CD4-positive, alpha-beta T cell treated with Interleukin-6 at 100 ng/mL for 8 hours (primary cell): ENCODE data around the gene SORL1.
A peak's percentile ranks its signal among the peaks of the same experiment; 100 is the strongest.
"Not testable (repeated sequence)": the region's sequence is repeated elsewhere in the genome, so short reads cannot be mapped to it uniquely, and the experiment has no call there.

Experiments used
- DNase-seq: peaks from one replicate; pipeline ENCODE4 v3.0.0-alpha.2; 2020; ENCODE audit warnings: mixed read lengths, low spot score

SORL1 gene

DNA sequence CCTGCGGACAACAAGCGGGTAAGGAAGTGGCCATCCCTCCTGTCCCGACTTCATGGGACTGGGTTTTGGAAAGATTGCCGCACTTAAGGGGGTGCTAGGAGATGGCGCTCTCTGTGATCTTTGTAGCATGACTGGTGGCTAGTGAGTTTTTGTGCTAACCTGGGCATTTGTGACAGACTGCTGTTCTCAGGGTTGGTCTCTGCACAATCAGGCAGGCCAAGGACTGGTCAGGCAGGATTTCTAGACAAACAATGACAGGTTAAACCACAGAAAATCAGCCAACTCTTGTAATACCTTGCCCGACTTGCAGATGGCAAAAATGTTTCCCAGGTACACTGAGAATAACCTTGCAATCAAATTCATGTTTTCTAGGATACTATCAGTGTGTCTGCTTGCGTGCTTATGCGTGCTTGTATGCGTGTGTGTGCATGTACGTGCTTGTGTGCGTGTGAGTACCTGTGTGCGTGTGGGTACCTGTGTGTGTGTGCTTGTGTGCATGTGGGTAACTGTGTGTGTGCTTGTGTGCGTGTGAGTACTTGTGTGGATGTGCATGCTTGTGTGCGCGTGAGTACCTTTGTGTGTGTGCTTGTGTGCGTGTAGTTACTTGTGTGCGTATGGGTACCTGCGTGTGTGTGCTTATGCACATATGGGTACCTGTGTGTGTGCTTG is 26.2 kb downstream of the SORL1 start:
- no peak for DNase-seq

DNA sequence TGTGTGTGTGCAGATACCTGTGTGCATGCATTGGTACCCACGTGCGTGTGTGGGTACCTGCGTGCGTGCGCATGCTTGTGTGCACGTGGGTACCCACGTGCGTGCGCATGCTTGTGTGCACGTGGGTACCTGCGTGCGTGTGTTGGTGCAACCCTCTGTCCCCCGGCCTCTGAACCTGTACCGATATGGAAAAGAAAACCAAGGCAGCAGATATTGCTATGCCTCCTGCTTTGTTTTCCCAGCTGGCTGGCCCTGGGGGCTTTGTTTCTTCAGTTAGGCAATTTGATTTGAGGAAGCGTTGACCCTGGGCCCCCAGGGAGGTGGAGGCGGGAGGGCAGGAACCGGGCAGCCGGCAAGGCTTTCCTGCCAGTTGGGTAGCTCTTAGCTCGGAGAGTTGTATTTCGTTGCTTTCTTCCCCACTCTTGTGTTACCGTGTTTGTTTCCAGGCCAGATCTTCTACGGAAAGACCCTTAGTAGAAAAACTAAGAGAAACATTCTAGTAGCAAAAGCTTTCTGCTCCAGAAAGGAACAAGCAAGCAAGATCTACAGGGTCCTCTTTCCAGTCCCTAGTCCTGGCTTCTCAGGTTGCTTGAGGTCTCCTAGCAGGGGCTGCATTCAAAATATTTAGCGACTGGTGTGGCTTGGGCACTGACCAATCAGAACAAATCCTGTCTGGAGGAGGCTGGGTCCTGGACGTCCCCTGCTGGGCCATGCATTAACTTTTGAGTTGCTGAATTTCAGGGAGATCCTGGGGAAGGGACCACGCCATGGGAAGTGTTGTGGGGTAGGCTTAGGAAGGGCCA is 27.0 kb downstream of the SORL1 start:
- no peak for DNase-seq

DNA sequence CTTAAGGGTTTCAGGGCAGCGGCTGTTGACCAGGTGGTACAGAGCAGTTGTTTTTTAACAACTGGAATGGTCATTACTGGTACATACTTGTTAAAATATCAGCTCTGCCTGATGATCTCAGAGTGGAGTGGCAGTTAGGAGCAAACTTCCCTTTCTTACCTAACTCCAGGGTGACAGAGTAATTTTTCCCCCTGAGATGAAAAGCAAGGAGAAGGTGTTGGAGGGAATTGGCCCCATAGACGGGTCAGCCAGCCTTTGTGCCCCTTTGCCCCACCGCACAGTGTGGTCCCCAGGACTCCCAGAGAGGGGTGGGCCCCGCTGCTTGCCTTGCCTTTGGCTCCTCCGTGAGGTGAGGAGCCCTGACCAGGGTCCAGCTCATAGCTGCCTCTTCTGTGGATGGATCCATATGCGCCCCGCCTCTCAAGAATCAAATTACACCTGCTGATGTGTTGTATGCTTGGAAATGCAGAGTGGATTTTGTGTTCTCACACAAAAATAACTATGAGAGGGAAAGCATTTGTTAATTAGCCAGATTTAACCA is 27.7 kb downstream of the SORL1 start:
- DNase-seq, result no peak

DNA sequence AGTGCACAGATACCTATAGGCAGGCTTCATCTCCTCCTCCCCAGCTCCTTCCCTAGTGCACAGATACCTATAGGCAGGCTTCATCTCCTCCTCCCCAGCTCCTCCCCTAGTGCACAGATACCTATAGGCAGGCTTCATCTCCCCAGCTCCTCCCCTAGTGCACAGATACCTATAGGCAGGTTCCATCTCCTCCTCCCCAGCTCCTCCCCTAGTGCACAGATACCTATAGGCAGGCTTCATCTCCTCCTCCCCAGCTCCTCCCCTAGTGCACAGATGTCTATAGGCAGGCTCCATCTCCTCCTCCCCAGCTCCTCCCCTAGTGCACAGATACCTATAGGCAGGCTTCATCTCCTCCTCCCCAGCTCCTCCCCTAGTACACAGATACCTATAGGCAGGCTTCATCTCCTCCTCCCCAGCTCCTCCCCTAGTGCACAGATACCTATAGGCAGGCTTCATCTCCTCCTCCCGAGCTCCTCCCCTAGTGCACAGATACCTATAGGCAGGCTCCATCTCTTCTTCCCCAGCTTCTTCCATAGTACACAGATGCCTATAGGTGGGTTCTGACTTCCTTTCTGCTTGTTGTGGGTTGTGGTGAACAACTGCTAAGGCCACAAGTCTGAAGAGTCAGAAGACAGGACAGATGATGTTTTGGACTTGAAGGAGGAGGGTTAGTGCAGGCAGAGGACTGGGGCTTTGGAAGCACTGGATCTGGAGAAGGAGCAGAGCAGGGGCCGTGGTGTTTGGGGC is 29.5 kb downstream of the SORL1 start:
- peak; percentile 74 for DNase-seq

DNA sequence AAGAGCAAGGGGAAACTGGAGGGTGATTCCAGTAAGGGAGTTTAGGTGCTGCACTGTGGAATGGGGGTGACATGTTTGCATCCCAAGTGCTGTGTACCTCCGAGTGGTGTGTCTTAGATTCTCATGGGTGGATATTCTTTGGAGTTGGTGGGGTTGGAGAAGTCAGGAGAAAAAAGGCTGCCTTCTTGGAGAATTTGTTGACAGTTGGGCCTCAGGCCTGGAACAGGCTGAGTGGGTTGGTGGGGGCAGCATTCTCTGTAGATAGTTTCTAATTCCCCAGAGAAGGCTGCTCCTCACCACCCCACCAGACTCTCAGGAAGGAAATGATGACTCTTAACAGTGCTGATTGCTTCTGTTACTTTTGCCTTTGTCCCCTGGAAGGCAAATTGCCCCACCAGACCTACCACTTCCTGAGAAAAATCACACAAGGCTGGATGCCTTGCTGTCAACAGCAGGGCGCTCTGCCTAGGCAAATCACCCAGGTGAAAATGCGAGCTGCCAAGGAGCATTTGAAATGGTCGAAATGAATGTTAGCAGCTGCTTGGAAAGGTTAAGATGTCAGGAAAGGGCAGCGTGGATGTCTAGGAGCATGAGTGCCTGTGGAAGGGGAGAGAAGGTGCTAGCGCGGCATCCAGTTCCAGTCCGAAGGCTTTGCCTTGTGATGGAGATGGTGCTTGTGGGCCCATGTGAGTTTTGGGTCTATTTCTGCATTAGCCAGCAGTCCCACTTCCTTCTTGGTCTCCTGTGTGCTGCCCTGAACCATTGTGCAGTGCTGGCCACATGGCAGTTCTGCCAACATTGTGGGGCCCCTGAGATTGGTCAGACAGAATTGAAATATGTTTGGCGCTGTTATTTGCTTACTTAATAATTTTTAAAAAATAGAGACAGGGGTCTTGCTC is 30.4 kb downstream of the SORL1 start:
- peak; percentile 78 for DNase-seq

DNA sequence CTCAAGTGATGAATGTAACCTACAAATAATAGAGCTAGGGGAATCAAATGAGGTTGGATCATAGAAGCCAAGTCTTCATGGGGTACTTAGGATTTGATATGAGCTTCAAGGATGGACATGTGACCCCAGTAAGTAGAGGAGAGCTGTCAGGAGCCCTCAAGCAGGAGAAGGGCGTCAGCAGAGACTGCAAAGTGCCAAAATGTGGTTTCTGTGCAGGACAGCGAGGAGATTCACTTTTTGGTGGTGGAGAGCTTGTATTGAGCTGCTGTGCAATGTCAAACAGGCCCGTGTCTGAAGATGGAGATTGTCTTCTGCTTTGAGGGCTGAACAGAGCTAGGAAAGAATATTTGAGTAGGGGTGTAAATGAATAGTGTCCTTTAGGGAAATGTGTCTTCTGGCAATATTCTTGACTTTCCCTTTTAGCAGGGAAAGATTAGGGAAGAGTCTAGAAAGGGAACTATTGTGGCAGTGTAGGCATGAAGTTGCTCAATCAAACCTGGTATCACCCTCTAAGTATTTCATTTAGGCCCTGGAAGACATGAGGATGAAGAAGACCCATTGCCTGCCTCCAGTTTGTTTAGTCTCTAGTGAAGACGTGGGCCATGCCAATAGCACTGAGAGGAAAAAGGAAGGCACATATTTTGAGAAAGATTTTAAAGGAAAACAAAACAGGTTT is 31.8 kb downstream of the SORL1 start:
- DNase-seq, result no peak

DNA sequence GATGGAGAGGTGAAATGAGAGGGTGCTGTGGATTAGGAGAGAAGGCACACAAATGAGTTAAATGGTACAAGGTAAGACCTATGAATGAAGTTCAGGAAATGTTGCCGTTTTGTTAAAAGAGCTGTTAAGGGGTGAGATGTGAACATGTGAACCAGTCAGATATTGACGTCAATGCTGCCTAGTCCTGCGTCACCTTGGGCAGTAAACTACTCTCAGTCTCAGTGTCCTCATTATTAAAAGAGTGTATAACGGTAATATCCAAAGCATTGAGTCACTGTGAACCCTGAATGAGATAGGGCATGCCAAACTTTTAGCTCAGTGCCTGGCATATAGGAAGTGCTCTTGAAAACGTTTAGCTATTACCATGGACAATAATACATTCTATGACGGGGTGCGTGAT is 33.1 kb downstream of the SORL1 start:
- DNase-seq, result no peak

DNA sequence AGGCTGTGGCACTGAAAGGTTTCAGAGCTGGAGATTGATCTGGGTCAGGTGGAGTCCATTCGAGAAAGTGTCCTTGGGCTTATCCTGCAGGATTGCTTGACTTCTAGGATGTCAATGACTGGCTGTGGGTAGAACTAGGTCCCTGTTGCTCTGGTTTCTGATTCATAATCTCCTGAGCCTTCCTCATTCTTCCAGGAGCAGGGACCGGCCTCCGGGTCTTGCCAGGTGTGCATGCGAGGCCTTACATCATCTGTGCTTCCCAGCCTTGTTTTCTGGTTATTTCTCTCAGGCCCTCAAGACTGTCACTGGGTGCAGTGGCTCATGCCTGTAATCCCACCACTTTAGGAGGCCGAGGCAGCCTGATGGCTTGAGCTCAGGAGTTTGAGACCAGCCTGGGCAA is 33.9 kb downstream of the SORL1 start:
- no peak for DNase-seq

DNA sequence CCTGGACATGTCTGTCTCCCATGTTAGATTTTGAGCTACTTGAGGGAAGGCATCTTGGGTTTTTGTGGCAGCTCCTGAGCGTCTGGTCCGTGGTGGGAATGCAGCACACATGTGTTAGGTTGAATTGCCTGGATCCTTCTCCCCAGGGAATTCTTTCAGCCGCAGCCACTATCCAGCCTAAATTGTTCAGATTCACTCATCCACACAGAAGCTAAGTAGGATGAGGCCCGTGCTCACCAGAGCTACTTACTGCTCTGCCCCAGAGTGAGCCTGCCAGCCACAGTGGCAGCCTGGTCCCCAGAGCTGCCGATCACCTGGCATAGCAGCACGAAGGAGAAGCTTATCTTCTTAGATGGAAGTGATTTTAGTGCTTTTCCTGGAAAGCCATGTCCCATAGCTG is 35.1 kb downstream of the SORL1 start:
- DNase-seq, result no peak

DNA sequence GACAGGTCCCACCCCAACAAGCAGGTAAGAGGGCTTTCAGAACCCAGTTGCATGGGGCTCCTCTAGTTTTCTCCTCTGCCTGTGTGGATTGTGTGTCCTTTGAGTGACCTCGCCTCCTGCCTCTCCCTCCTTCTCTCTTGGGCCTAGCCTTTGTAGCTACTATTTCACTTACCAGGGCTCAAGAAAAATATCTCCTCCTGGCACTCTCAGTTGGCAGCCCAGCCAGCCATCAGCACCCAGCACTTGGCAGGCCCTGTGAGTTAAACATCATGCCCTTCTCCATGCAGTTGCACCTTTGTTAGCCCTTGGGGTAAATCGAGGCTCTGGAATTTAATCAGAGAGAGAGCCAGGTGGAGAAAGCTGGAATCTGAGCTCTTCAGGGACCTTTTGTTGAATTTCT is 36.1 kb downstream of the SORL1 start:
- DNase-seq, result no peak

DNA sequence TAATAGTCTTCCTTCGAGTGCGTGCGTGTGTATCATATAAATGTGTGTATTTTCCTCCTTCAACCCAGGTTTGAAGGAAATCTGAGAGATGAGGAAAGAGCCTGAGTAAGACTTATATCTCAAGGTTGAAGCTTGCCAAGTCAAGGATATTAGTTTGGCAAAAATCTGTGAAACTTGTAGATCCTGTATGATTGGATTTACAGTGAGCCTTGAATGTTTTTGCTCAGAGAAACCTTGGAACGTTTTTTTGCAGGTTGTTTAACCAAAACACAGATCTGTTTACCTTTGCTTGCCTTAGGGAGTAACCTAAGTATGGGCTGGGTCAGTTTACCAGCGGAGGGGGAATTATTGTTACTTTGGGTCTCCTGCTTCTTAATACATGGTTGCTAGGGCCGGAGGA is 36.5 kb downstream of the SORL1 start:
- DNase-seq, result no peak

DNA sequence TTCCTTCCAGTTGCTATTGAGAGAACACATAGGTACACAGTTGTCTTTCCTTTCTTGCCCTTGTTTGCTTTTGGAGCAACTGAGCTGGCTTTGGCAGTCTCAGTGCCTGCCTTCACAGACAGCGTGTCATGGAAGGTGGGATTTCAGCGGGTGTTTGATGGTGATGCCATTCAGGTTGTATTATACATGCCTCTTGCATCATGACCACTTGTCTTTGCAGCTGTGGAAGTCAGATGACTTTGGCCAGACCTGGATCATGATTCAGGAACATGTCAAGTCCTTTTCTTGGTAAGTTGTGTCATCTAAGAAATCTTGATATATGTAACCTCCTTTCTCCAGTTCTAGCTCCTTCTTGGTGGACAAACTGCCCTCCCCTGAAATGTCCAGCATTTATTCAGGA is 37.7 kb downstream of the SORL1 start:
- DNase-seq, result no peak

DNA sequence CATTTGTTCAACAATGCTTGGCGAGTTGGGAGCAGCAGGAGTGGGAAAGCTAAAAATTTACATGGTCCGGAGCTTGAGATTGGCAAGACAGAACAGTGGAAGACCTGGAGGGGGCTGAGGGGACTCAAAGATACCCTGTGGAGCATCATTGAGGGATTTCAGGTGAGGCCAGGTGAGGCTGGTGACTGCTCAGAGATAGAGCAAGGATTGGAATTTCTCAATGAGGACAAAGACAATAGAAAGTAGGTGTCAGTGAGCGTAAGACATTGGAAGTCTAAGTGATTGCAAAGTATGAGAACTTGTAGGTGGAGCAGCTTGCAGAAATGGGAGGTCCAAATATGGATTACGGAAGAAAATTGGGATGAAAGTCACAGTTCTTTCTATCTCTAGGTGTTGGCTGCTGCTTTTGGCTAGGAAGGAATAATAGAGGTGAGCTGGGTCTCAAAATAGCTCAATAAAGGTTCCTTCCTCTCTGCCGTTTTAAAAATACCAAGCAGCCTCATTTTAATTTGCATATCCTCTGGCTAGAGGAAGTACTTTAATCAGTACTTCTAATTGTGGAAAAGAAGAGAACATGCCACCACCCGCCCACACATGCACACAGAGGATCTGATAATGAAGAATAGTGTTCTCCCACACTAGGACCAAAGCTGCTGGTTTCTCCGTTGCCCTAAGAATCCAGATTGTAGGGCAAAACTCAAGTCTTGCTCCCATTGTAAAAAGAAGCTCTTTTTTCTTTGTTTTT is 42.4 kb downstream of the SORL1 start:
- peak; percentile 29 for DNase-seq

DNA sequence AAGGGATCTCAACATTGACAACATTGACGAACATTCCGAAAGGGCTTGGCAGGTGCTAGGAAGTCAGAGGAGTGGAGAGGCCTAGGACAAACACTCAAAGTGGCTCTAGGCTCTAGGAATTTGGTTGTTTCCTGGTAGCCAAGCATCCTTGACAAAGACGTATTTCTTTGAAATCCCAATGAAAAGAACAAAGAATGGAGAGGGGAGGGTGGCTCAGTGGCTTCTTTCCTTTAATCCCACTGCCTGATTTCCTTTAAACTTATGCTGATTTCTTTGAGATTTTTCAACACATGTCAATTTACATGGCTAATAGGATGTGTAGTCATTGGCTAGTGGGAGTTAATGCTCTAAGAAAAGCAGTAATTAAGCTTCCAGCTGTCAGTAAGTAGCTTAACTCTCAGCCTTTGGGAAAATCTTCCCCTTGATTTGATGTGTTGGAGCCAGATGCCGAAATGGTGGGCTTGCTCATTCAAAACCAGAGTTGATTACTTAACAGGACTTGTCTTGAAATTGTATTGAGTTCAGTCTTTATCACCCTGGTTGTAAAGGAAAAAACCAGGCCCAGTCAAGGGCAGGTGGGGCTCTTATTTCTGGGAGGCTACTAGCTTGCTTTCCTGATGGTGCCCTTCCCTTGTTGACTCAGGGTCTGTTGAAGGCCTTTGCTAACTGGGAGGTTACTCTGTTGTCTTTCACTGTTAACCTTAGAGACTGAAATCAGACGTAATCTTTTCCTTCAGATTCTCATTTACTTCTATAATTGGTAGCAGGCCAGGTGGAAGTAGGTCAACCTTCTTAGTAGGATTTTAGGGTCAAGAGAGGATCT is 45.3 kb downstream of the SORL1 start:
- DNase-seq, result no peak

DNA sequence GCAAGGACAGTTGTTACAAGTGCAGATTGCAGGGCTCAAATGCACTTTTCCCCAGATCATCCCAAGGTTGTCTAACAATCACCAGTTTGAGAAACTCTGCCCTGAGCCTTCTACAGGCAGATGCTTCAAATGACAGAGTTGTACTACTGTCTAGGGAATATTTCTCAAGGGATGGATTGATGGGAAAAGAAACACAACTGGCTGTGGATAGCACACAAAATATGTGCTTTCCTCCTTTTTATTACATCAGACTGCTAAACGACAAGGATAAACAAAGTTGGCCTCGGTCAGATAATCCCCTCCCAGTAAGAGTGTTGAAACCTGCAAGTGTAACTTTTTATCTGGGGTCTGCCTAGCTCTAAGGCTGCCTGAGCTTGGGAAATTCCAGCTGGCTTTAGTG is 47.3 kb downstream of the SORL1 start:
- no peak for DNase-seq

DNA sequence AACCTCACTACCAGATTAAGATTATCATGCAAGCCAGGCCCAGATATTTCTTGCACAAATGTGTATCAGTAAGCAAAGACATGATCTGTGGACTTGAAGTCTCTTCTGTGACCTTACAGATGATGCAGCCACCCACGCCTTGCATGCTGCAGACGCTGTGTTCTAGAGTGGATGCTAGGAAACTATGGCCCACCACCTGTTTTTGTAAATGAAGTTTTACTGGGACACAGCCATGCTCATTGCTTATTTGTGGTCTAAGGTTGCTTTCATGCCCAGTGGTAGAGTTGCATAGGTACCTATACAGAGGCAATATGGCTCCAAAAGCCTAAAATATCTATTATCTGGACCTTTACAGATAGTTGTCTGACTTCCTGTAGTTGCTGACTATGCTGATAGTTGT is 48.2 kb downstream of the SORL1 start:
- DNase-seq, result no peak

DNA sequence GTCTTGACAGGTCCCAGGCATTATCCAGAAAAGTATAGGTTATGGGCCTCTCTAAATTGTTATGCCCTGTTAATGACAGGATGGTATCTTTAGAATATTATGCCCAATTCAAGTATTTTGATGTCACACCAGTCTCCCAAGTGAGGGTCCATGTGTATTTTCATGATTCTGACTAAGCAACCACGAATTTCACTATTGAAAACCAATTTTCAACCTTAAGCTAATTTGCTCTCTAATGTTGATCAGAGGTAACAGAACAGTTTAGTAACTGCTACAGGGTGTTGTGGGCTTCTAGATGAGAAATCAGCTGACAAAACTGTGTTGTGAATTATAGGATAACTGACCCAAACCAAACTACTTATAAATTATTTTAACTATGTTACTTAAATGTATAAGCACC is 48.6 kb downstream of the SORL1 start:
- no peak for DNase-seq

DNA sequence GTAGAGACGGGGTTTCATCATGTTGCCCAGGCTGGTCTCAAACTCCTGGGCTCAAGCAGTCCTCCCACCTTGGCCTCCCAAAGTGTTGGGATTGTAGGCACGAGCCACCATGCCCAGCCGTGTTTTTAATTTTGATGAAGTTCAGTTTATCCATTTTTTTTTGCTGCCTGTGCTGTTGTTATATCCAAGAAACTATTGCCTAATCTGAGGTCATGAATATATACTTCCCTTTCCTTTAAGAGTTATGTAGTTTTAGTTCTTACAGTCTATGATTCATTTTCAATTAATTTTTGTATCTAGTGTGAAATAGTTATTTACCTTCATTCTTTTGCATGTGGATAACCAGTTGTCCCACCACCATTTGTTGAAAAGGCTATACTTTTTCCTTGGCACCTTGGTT is 50.9 kb downstream of the SORL1 start:
- DNase-seq, result no peak

DNA sequence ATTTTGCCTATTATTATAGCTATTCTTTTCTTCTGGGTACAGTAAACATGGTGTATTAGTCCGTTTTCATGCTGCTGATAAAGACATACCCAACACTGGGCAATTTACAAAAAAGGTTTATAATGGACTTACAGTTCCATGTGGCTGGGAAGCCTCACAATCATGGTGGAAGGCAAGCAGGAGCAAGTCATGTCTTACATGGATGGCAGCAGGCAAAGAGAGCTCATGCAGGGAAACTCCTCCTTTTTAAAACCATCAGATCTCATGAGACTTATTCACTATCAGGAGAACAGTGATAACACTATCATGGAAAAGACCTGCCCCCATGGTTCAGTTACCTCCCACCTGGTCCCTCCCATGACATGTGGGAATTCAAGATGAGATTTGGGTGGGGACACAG is 54.1 kb downstream of the SORL1 start:
- DNase-seq, result not testable (repeated sequence)

DNA sequence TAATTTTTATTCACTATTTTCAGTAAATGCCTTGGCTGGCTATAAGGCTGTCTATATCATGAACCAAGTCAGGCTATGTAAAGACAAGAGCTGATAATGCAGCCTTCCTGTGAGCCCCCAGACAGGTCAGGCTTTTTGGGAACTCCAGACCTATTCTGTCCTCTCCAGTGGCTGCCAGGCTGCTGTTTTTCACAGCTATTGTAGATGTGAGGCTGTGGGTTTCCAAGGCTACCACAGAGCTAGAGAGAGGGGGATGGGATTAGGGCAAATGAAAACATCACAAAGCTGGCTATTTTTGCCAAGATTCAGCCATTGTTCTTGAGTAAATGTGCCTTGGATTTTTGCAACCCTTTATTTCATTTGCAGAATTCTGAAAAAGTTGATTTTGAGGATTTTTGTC is 56.3 kb downstream of the SORL1 start:
- no peak for DNase-seq
